Epithelial cell of esophagus (primary cell): ENCODE measurements around the gene HAUS2.
"Not testable (repeated sequence)": the region's sequence is repeated elsewhere in the genome, so short reads cannot be mapped to it uniquely, and the experiment has no call there.

Experiments
- DNase-seq: peaks from one replicate; pipeline ENCODE4 v3.0.0; 2010; ENCODE audit warnings: low read depth
- H3K4me3 ChIP-seq: 2 replicates; pipeline ENCODE4 v1.5.1; 2011; ENCODE audit warnings: mild to moderate bottlenecking, low read length, control low read depth
- TF ChIP-seq, protein P1 (sequence below): IDR thresholded peaks from 2 replicates; pipeline ENCODE4 v1.5.1; 2011; ENCODE audit warnings: low read depth, mild to moderate bottlenecking, low read length, control low read depth, inconsistent platforms; ENCODE audit not compliant: insufficient read depth; ENCODE audit errors: missing control alignments

HAUS2 gene

DNA sequence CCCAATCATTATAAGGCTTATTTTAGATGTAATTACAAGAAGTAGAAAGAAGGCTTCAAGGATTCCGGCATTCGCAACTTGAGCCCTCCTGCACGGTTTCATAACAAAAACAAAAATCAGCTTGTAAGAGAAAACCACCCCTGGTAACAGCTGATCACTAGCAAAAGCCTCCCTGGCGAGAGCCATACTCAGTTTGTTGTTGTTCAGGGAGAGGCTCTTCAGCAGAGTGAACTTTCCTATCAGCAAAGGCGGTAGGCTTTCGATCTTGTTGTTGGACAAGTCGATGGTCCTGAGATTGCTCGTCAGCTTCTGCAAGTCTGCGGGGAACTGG is 755 bp upstream of the HAUS2 start:
- no peak for DNase-seq
- TF ChIP-seq, protein P1, sequence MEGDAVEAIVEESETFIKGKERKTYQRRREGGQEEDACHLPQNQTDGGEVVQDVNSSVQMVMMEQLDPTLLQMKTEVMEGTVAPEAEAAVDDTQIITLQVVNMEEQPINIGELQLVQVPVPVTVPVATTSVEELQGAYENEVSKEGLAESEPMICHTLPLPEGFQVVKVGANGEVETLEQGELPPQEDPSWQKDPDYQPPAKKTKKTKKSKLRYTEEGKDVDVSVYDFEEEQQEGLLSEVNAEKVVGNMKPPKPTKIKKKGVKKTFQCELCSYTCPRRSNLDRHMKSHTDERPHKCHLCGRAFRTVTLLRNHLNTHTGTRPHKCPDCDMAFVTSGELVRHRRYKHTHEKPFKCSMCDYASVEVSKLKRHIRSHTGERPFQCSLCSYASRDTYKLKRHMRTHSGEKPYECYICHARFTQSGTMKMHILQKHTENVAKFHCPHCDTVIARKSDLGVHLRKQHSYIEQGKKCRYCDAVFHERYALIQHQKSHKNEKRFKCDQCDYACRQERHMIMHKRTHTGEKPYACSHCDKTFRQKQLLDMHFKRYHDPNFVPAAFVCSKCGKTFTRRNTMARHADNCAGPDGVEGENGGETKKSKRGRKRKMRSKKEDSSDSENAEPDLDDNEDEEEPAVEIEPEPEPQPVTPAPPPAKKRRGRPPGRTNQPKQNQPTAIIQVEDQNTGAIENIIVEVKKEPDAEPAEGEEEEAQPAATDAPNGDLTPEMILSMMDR = no peak
- peak overlapping the region; percentile 97 for H3K4me3 ChIP-seq

DNA sequence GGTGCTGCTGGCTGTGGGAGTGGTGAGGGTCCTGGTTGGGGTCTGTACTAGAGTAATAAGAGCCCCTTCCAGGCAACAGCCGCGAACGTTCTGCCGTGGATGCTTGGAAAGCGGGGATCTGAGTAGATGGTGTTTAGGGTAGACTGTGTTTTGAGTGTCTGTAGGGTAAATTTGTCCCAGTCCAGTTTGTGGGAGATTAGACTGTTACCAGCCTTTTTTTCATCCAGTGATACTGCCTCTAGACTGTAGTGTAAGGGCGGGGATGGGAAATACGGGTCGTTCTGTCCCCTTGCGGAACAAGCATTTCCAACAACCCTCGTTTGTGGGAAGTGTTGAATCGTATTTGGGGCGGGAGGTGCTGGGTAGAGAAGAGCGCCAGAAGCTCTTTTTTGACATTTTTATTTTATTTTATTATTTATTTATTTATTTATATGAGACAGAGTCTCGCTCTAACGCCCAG is 424 bp downstream of the HAUS2 start:
- H3K4me3 ChIP-seq = peak overlapping the region; percentile 97
- TF ChIP-seq, protein P1 = no peak
- DNase-seq = peak; percentile 39

DNA sequence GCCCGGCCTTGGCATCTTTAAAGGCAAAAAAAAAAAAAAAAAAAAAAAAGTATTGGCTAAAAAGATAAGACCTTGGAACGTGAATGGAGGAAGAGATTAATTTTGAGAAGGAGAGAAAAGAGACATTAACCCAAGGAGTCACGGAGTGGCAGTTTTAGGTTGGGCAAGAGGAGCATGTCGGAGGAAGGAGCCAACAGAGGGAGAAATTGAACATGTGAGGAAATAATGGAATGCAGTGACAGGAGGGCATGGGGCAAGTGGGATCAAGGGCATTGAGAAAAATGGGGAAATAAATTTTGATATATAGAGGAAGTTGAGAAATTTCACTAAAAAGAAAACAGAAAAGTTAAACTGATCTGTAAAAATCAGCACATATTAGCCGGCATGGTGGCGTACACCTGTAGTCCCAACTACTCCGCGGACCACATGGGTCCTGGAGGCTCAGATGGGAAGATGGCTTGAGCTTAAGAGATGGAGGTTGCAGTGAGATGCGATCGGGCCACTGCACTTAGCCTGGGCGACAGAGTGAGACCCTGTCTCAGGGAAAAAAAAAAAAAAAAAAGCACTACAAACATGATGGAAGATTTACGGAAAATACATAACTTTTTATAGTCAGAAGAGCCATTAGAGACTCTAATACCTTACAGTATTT is 1.2 kb downstream of the HAUS2 start:
- TF ChIP-seq, protein P1 = no peak
- H3K4me3 ChIP-seq = peak overlapping the region; percentile 97
- DNase-seq = no peak

DNA sequence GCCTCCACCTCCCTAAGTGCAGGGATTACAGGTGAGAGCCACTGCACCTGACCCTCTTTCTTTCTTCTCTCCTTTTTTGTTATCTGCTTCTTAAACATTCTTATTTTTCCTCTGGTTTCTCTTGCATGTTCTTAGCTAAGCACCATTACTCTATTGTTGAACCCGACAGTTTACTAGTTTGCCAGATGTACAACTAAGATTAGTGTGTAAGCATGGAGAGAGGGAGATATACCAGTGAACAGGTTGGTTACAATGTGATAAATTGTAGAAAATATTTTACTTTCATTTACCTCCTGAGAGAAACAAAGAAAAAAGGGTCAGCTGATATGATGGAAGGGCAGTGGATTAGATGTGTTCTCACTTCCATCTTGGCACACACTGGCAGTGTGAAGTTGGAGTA is 4.9 kb downstream of the HAUS2 start:
- no peak for DNase-seq
- TF ChIP-seq, protein P1 = no peak
- H3K4me3 ChIP-seq = no peak overlapping the region

DNA sequence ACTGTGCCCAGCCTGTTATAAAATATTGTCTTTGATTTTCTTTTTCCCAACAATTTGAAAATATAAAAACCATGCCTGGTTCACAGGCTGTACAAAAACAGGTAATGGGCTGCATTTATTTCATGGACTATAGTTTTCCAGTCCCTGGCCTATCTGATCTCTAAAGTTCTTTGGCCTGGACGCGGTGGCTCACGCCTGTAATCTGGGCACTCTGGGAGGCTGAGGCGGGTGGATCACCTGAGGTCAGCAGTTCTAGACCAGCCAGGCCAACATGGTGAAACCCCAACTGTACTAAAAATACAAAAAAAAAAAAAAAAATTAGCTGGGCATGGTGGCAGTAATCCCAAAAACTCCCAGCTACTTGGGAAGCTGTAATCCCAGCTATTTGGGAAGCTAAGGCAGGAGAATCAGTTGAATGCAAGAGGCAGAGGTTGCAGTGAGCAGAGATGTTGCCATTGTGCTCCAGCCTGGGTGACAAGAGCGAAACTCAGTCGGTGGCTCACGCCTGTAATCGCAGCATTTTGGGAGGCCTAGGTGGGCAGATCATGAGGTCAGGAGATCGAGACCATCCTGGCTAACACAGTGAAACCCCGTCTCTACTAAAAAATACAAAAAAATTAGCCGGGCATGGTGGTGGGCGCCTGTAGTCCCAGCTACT is 8.0 kb downstream of the HAUS2 start:
- DNase-seq = not testable (repeated sequence)

DNA sequence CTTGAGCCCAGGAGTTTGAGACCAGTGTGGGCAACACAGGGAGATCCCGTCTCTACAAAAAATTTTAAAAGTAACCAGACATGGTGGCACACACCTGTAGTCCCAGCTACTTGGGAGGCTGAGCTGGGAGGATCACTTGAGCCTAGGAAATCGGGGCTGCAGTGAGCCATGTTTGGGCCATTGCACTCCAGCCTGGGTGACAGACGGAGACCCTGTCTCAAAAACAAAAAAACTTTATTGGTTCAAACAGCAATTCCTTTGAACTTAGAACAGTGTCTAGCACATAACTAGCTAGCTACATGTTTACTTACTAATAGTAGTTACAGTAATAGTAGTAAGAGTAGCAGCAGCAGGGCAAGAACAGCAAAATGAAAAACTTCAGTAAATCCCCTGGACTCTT is 10.1 kb downstream of the HAUS2 start:
- DNase-seq = no peak
- TF ChIP-seq, protein P1 = no peak
- H3K4me3 ChIP-seq = no peak overlapping the region

More for the DNA sequence above, 8.0 kb downstream of the HAUS2 start:
- H3K4me3 ChIP-seq = not testable (repeated sequence)

DNA sequence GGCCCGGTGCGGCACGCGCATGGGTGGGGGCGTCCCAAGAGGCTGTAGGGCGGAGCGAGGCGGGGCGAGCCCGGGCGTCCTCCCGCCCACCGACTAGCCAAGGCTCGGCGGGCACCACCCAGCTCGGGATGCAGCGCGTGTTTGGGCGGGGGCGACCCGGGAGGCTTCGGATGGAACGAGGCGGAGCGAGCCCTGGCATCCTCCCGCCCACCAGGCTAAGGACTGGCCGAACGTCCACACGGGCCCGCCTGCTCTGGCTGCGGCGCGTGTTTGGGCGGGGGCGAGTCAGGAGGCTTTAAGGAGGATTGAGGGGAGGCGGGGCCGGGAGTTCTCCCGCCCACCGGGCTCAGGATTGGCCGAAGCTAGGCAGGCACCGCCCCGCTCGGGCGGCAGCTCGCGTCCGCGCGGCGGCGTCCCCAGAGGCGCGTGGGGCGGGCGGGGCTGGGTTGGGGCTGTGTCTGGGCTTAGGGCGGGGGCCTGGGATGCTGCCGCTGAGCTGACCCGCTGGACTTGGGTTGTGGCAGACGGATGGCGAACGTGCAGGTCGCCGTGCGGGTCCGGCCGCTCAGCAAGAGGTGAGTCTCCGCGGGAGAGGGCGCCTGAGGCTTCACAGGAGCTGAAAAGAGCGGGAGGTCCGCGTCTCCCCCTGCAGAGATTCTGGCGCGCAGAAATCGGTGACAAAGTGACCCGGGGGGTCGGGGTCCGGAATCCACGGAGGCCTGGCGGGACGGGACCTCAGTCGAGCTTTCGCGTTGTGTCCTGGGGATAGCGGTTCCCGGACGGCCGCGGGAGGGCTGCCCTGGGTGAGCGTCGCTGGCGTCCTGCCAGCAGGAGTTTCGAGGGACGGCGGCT is 26.8 kb downstream of the HAUS2 start, which contains the start of gene STARD9:
STARD9 (plus strand) TSS at position 419 of the 852 bp plus-strand sequence; CDS start at position 529, 110 bp downstream.
- TF ChIP-seq, protein P1 = no peak
- peak; percentile 99 for DNase-seq
- peak within 1 kb of the TSS; percentile 69 for H3K4me3 ChIP-seq
